ENCODE measurements around the gene NCOR2.

The NCOR2 gene

DNA sequence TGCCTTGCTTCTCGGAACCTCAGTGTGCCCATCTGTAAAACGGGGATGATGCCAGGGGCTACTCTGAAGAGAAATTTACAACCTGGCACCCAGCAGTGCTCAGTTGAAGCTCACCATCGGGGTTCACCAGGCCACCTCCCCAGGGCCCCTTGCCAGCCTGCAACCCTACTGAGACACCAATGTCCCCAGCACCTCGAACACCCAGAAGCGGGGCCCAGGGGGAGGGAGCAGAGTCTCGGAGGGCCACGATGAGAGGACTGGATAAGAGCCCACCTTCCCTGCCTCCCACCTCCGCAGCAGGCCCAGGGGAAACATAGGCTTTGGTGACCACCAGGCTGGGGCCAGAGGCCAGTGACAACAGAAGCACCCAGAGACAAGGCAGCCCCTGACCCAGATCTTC is 22.4 kb downstream of the NCOR2 start:
- in situ Hi-C loops (cut with HindIII; ENCODE audit: low sequenced_read_pairs) = no loop called here

DNA sequence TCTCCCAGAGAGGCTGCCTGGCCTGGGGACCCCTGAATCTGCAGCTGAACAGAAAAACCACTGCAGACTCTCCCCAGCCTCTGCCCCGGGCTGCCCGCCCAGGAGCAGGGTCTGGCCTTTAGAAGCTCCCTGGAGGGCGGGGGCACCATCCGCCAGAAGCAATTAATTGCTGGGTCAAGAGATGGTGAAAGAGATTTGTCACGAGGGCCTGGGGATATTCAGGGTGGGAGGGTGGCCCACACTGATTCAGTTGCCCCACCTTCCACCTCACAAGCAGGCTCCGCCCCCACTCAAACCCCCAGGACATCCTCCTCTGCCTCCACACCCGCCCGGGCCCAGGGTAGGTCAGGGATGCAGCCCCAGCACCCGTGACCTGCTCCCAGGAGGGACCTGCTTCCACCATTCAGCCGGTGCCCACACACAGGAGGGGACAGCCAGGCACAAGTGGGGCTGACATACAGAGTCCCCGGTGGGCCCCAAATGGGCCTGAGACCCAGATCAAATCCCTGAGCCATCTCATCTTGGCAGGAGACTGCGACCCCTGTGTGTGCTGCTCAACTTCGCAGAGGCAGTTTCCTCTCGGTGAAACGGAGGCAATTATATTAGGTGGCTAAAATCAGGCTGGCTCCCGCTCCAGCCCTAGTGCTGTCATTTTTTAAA is 23.0 kb downstream of the NCOR2 start:
- in situ Hi-C loops (cut with HindIII; ENCODE audit: low sequenced_read_pairs) = no loop called here

DNA sequence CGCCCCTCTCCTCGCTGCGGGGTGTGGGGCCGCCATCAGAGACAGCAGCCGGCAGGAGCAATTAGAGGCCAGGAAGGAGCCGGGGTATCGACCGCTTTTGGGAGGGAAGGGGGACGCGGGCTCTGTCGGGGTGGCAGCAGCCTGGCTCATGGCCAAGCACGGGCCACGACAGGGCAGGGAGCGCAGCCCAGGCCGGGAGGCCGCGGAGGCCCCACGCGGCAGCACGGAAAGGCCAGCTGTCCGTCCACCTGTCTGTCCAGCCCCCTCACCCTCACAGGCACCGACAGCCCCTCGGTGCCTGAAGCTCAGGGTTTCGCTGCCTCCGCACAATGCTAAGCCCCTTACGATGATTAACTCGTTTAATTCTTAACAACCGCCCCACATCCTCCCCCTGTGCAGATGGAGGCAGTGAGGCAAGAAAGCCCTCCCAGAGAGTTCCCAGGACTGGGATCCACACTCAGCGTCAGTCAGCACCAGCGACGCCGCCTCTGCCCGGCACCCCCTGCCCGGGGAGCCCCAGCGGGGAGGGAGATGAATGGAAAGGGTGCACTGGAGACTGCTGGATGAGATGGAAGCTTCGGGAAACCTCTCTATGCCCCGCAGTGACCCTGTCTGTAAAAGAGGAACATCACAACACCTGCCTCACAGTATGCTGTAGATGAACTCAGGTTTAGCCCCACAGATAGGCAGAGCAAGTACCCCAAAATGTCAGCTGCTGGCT is 23.7 kb downstream of the NCOR2 start:
- in situ Hi-C loops (cut with HindIII; ENCODE audit: low sequenced_read_pairs) = no loop called here

DNA sequence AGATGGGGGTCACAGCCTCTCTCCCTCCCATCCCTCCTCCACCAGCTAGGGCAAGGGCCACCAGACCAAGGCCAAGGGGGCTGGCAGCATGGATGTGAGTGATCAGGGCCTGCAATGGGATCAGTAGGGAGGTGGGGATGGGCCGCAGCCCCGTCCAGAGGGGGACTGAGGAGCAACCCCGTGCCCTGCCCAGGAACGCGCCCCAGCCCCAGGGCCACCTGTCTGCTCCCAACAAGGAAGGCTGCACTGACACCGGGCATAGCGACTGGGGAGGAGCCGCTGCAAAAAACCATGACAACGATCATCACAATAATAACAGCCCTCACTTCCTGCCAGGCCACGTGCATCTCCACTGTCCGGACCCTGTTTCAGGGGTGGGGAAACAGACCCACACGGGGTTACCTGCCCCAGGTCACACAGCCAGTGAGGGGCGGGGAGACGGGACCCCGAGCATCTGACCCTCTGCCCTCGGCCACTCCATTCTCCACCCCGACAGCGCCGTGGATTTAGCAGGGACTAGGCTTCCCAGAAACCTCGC is 24.3 kb downstream of the NCOR2 start:
- in situ Hi-C loops (cut with HindIII; ENCODE audit: low sequenced_read_pairs) = no loop called here

DNA sequence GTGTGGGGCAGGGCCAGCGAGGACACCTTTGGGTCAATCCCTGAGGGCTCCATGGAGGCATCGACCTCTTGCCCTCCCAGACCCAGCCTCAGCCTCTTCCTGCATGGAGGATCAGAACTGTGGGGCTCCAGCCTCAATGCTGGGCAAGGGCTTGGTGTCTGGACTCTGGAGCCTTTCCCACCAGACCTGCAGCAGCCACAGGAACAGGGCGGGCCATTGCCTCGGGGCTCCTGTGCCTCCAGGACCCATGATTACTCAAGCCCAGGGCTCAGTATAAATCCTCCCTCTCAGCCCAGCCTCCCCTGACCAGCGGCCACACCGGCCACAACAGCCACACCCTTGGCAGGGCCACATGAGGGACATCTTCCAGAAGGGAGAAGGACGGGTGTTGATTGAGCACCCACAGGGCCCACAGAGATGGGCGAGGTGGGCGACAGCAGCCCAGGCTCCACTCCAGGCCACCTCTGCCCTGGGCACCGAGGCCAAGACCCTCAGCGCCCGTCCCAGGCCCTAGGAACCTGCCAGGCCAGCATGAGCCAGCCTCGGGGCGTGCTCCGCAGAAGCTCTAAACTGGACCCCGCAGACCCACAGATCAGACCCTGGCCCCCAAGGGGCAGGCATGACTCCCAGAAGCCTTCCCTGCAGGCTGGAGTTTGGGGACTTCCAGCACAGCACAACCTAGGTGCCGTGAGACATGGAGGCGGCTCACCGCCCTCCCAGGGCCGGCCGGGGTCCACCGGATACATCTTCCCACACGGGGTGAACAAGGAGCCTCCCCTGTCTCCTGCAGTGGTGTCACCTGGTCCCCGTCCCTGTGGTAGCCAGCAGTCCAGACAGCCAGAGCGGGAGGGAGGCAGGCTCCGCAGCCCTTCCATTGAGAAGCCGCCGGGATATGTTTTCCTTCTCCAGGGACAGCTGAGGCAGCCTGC is 25.1 kb downstream of the NCOR2 start:
- in situ Hi-C loops (cut with HindIII; ENCODE audit: low sequenced_read_pairs) = no loop called here

DNA sequence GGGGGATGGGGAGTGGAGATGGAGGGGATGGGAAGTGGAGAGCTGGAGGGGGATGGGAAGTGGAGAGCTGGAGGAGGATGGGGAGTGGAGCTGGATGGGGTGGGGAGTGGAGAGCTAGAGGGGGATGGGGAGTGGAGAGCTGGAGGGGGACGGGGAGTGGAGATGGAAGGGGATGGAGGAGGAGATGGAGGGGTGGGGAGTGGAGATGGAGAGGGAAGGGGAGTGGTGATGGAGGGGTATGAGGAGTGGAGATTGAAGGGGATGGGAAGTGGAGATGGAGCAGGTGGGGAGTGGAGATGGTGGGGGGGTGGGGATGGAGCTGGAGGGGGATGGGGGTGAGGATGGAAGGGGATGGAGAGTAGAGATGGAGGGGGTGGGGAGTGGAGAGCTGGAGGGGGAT is 26.1 kb downstream of the NCOR2 start:
- in situ Hi-C loops (cut with HindIII; ENCODE audit: low sequenced_read_pairs) = no loop called here

DNA sequence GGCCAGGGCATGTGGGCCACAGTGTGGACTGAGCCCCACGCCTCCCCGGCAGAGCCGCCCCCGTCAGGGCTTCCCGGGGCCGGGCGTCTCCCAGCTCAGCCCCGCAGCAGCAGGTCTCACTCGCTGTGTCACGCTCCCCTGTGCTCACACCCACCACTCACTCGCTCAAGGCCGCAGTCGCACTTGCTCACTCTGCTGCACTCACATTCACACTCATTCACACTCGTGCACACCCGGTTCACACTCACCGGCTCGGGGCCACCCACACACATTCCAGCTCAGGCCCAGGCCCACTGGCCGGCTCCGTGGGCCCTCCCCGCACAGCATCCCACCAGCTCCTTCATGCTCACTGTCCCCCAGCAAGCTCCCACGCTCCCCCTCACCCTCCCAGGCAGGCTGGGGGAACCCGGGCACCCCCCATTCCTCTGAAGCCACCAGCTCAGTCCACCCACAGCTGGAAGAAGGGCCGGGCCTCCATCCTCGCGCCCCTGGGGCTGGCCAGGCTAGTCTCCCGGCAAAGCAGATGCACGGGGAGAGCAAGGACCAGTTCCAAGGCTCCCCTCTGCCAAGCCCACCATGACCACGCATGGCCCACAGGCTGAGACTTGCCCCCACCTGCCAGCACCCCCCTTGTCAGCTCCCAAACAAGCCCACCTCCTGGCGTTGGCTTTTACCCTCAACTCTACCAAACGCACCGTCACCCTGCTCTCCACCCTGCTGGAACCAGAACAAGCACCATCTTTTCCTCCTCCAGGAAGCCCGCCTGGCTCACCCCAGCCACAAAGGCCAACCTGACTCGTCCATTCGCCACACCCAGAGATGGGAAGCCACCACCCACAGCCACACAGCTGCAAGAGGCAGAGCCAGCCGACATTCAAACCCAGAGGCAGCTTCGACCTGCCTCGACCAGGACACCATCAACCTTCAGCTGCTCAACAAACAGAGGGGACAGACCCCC is 28.0 kb downstream of the NCOR2 start:
- in situ Hi-C loops (cut with HindIII; ENCODE audit: low sequenced_read_pairs) = no loop called here

DNA sequence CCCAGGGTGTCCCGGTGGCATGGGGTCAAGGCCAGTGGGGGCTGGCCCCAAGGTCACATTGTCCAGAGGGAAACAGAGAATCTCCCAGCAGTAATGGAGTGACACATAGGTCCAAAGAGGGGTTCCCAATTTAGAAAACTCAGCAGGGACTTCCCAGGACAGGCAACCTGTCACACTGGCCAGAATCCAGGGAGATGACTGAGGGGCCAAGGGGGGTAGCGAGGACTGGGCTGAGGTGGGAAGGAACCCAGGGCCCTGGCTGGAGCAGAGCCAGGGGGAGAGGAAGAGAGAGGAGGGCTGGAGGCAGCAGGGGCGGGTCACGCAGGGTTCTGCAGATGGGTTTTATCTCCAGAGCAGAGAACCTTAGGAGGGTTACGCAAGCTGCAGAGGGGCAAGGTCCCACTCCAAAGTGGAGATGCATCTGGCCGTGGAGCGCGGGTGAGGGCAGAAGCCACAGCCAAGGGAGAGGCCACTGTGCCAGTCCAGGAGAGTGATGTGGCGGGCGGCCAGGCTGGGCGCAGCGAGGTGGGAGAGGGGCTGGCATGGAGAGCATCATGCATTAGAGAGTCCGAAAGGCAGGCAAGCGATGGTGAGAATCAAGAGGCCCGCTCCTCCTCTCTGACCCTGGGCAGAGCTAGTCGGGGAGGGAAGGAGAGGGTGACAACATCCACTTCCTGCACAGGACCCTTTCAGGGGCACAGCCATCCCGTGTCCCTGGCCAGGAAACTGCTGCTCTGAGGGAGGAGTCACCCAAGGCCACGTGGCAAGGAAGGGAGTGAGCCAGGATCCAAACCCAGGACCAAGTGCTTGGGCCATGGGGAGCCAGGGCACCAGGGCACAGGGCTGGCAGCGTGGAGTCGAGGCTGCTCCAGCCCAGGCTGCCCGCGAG is 29.0 kb downstream of the NCOR2 start:
- in situ Hi-C loops (cut with HindIII; ENCODE audit: low sequenced_read_pairs) = no loop called here

DNA sequence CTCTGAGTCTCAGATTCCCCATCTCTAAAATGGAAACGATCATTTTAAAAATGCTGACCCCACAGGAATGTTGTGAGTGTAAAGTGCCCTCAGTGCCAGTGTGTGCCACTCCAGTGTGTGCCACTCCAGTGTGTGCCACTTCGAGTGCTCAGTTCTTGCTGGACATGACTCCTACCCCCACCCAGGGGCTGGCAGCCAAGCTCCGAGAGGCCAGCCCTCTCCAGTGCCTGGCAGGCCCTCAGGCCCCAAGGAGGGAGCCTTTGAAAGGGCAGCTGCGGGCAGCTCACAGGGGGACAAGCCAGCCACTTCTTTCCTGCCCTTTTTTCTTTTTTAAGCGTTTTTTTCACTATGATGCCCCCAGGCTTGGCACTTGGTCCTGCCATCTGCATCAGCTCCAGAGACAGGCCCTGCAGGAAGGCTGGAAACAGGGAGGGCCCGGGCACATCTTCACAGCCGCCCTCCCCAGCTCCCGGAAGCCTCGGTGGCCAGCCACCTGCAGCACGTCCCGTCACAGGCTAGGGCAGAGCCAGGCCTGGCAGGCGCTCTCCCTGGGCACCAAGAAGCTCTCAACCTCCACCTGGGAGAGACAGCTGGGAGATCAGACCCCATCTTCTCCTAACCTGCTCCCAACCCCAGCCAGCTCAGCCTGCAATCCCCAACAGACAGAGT is 29.8 kb downstream of the NCOR2 start:
- in situ Hi-C loops (cut with HindIII; ENCODE audit: low sequenced_read_pairs) = no loop called here

DNA sequence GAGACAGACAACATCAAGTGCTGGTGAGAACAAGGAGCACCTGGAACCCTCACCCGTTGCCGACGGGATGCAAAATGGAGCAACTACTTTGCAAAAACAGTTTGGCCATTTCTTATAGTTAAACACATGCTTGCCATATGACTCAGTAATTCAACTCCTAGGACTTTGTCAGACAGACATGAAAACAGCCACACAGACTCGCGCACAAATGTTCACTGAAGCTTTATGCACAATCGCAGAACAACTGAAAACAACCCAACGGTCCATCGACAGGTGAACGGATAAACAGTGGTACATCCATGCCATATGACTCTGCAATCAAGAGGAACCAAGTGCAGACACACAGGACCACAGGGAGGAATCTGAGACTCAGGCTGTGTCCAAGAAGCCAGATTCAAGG is 30.8 kb downstream of the NCOR2 start:
- in situ Hi-C loops (cut with HindIII; ENCODE audit: low sequenced_read_pairs) = no loop called here

DNA sequence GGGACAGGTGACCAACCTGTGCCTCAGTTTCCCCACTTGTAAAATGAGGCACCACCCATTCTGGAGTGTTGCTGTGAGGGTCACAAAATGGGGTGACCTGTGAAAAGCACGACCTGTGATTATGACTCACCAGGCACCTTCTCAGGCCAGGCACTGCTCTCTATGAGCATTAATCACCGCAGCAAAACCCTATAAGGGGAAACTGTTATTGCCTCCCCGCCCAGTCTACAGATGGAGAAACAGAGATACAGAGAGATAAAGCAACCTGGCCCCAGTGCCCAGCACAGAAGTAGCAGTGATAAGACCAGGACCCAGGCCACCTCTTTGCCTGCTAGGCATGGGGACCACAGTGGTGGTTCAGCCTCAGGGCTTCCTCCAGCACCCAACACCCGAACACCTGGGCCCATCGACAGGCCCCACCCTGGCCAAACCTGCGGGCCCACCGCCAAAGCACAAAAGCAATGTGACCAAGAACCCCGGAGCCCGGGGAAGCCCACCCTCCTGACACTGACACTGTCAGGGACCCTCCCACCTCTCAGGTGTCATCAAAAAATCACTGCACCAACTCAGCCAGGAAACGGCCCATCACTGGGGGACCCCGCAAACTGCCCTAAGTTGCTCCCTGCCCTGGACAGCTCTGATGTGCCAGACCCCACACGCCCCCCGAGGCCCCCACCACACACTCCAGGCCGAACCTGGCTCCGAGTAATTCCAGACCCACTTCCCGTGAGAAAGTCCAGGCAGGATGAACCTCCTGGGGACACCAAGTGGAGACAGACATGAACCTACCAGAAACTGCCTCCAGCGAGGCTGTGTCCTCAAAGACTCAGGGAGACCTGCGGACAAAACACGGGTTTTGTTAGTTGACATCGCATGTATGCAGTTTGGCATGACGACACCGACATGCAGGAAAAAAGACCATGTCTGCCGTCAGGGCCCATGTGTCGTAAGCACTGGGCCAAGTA is 32.4 kb downstream of the NCOR2 start:
- in situ Hi-C loops (cut with HindIII; ENCODE audit: low sequenced_read_pairs) = no loop called here

DNA sequence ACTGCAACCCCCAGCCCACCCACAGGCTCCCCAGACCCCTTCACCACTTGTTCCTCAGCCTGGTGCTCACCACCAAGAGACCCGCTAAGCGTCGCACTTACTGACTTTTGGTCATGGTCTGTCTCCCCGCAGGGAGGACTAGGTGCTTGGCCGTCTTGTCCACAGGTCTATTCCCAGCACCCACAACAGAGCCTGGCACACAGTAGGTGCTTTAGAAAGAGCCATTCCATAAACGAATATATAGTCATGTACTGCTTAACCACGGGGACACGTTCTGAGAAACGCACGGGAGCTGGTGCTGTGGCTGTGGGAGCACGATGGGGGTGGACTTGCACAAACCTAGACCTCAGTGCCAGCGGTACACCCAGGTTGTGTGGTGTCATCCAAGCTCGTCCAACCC is 34.0 kb downstream of the NCOR2 start:
- in situ Hi-C loops (cut with HindIII; ENCODE audit: low sequenced_read_pairs) = no loop called here

DNA sequence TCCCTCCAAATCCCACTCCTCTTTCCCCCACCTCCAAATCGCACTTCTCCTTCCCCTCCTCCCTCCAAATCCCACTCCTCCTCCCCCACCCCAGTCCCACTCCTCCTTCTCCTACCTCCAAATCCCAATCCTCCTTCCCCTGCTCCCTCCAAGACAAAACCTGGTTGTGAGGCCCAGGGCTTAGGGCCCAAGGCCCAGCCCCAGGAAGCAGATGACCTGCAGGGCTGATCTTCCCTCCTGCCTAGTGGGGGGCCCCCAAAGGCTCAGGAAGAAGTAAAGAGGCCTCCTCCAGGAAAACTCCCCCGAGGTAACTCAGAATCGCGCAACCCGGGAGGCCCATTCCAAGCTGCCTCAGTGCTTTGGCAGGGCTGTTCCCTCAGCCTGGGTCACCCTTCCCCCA is 34.4 kb downstream of the NCOR2 start:
- in situ Hi-C loops (cut with HindIII; ENCODE audit: low sequenced_read_pairs) = no loop called here

DNA sequence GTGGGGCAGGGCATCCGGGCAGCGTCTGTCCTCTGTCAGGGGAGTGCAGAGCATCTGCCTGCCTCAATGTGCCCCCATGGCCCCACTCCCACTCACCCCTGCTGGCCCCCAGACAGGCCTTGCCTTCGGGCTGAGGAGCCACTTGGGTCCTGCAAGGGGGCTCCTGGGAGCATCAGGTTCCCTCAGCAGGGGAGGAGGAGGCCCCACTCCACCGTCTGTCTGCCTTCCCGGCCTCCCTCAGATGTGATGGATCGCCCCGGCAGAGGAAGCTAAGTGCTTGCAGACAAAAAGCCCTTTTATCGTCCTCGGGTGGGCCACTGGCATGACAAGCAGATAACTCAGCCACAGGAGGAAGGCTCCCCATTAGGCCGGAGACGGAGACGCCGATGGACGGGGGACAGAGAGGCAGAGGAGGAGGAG is 35.1 kb downstream of the NCOR2 start:
- in situ Hi-C loops (cut with HindIII; ENCODE audit: low sequenced_read_pairs) = no loop called here

DNA sequence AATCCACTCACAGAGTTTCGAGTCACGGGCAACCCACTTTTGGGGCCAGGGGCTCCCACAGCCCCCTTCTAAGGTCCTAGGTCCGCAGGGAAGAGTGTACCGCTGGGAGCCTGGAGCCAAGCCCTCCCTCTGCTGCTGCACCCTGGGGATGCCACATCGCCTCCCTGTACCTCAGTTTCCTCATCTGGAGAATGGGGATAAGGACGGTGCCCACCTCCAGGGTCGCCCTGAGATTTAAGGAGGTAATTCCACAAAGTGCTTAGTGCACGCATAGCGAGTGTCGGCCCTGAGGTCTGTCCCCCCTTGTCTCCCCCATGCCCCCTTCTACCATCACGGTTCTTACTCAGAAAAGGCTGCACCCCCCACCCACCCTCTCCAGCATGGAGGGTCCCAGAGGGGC is 35.5 kb downstream of the NCOR2 start:
- in situ Hi-C loops (cut with HindIII; ENCODE audit: low sequenced_read_pairs) = no loop called here

DNA sequence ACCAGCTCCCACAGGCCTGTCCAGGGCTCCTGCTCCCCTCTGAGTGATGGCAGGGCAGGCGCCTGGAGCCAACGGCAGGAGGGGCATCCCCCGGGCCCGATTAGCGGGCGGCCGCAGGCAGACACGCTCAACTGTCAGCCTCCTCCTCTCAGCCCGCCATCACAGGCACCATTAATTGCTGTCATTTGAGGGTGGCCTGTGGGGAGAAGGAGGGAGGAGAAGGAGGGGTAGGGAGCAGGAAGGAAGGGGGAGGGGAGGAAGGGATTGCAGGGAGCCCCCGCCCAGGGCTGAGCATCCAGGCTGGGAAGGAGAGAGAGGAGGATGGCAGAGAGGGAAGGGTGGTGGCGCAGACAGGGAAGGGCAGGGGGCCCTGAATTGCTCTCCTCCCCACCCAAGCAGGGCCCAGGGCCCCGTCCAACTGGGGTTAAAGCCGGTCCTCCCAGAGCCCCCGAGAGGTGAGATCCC is 36.1 kb downstream of the NCOR2 start:
- in situ Hi-C loops (cut with HindIII; ENCODE audit: low sequenced_read_pairs) = no loop called here

DNA sequence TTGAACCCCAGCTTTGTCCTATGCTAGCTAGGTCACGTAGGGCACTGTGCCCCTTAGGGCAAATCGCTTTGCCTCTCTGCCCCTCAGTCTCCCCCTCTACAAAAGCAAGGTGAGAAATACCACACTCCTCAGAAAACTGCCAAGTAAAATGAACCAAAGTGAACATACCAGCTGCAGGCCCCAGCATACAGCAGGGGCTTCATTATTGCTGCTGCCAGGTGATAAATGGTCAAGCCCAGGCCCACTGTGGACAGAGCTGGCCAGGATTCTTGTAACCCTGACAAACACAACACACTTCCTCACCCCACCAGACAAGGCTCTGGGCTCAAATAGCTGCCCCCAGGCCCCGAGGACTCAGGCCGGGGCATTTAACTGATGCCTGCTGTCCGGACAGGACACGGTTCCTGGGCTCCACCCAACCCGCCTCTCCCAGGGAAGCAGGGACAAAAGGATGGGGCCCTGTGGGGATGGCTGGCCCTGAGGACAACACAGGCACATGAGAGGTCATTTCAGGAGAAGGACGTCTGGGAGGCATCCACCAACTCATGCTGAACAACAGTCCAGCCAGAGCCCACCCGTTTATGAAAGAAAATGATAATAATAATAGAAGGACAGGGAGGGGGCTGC is 36.7 kb downstream of the NCOR2 start:
- in situ Hi-C loops (cut with HindIII; ENCODE audit: low sequenced_read_pairs) = no loop called here

Measured in DLD1 (cell line).